Erythroblast (primary cell): Measurements from ENCODE around the gene CX3CL1.

Experiments used
- GATA1 ChIP-seq: IDR thresholded peaks from 2 replicates; pipeline ENCODE4 v1.6.1; 2011; ENCODE audit warnings: low read depth, mild to moderate bottlenecking, control low read depth, low read length, moderate library complexity
- POLR2A ChIP-seq: IDR thresholded peaks from 2 replicates; pipeline ENCODE4 v1.6.1; 2011; ENCODE audit warnings: mild to moderate bottlenecking, low read length

DNA sequence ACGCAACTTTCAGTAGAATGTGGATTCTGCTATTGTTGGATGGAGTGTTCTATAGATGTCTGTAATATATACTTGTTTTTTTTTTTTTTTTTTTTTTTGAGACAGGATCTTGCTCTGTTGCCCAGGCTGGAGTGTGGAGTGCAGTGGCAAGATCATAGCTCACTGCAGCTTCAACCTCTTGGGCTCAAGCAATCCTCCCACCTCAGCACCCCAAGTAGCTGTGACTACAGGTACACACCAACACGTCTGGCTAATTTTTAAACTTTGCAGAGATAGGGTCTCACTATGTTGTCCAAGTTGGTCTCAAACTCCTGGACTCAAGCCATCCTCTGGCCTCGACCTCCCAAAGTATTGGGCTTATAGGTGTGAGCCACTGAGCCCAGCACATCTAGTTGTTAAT is 40.9 kb upstream of the CX3CL1 start:
- no peak for TF ChIP-seq POLR2A
- TF ChIP-seq GATA1: no peak
